ENCODE results near the gene TBXAS1. TPM values are rescaled to one million over a fixed set of nuclear protein-coding genes. Genes with fewer than 3 reads are reported as not detected.

Gene TBXAS1
- total and polyA plus RNA-seq, 2 experiments from 2014 or later = 1.3 TPM; not detected in 1

DNA sequence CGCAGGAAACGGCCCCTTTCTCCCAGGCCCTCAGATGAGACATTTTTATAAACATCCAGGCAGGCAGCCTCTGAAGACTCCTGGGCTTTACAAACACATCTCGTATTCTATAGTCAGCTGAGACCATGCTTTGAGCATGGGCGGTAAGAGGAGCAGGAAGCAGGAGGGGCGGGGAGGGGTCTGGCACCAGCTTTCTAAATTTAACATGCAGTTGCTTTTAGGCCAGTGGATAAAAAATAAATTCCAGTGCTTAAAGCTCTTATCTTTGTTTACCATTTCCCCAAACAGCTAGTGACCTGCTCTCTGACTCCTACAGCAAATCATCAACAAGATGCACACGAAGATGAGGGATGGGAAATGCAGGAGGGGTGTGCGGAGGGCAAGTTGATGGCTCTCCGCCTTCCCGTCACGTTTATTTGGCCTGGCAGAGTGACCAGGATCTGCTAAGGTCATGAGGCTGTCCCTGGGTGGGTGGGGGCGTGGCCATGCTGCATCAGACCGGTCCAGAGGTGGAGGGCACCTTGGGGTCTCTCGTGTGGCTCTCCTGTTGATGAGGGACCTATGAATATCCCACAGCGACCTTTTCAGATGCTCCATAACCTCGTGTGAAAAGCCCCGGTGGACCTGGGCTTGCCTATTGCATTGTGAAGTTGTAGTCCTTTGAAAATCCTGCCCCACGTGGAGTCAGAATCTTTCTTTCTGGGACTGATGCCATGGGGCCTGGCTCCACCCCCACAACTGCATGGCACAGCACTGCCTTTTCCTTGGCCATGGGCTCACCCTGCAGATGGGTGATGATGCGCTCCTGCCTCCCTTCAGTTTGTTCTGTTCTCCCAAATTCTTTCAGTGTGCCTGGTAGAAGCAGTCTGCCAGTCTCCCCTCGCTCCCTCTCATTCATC, 166.2 kb downstream of the TBXAS1 start:
- Mint-ChIP-seq H3K9me3 (no peaks in the 10 kb centered on the region), H3K27ac (no peak overlapping the region), H3K4me1 (peaks cover under 1% of the 10 kb centered on the region; the same call in 2 of the 3 replicates), H3K27me3 (ENCODE audit: insufficient read depth, low read depth, poor library complexity) (peaks cover 6% of the 10 kb centered on the region), H3K36me3 (ENCODE audit: low read depth) (no peaks in the 10 kb centered on the region), H3K4me3 (no peak overlapping the region)
- Histone ChIP-seq H2AFZ (peak overlapping the region; percentile 81; the same call in 1 of the 2 replicates), H3K9me2 (ENCODE audit: insufficient read depth) (no peaks in the 10 kb centered on the region), H4K20me1 (replicated peaks; ENCODE audit: insufficient read depth) (no peaks in the 10 kb centered on the region), H3K79me2 (replicated peaks; ENCODE audit: insufficient read depth) (no peaks in the 10 kb centered on the region), H3K36me3 (ENCODE audit: insufficient read depth) (no peaks in the 10 kb centered on the region), H3K27ac (ENCODE audit: low read depth) (no peak overlapping the region), H3K27me3 (ENCODE audit: insufficient read depth) (no peaks in the 10 kb centered on the region), H3K4me3 (no peak overlapping the region), H3K4me1 (ENCODE audit: insufficient read depth) (no peaks in the 10 kb centered on the region), H3F3A (replicated peaks; ENCODE audit: low read depth) (no peaks in the 10 kb centered on the region), H3K4me2 (no peak overlapping the region)
- no peak for ATAC-seq
- no peak for DNase-seq (ENCODE audit: low spot score)
- TF ChIP-seq EZH2phosphoT487 (IDR thresholded peaks at IDR 0.05; ENCODE audit: unreplicated experiment) (no peak), ZNF114 (CRISPR knock-in tag; IDR thresholded peaks at IDR 0.05) (no peak), JUNB (IDR thresholded peaks at IDR 0.05; ENCODE audit: unreplicated experiment) (no peak), STAT1 (IDR thresholded peaks at IDR 0.05; ENCODE audit: unreplicated experiment) (no peak), ZNF331 (CRISPR knock-in tag; IDR thresholded peaks at IDR 0.05; ENCODE audit: low read depth) (no peak), EZH2 (IDR thresholded peaks at IDR 0.05; ENCODE audit: low read depth, unreplicated experiment) (no peak), NANOG (IDR thresholded peaks at IDR 0.05; ENCODE audit: borderline replicate concordance) (no peak), POLR2AphosphoS5 (IDR thresholded peaks at IDR 0.05; ENCODE audit: low read depth) (no peak), CREB1 (CRISPR knock-in tag; IDR thresholded peaks at IDR 0.05; ENCODE audit: low read depth) (no peak)
- TF ChIP-seq, protein P1, sequence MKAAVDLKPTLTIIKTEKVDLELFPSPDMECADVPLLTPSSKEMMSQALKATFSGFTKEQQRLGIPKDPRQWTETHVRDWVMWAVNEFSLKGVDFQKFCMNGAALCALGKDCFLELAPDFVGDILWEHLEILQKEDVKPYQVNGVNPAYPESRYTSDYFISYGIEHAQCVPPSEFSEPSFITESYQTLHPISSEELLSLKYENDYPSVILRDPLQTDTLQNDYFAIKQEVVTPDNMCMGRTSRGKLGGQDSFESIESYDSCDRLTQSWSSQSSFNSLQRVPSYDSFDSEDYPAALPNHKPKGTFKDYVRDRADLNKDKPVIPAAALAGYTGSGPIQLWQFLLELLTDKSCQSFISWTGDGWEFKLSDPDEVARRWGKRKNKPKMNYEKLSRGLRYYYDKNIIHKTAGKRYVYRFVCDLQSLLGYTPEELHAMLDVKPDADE (IDR thresholded peaks at IDR 0.05) = no peak
- TF ChIP-seq, protein P2, sequence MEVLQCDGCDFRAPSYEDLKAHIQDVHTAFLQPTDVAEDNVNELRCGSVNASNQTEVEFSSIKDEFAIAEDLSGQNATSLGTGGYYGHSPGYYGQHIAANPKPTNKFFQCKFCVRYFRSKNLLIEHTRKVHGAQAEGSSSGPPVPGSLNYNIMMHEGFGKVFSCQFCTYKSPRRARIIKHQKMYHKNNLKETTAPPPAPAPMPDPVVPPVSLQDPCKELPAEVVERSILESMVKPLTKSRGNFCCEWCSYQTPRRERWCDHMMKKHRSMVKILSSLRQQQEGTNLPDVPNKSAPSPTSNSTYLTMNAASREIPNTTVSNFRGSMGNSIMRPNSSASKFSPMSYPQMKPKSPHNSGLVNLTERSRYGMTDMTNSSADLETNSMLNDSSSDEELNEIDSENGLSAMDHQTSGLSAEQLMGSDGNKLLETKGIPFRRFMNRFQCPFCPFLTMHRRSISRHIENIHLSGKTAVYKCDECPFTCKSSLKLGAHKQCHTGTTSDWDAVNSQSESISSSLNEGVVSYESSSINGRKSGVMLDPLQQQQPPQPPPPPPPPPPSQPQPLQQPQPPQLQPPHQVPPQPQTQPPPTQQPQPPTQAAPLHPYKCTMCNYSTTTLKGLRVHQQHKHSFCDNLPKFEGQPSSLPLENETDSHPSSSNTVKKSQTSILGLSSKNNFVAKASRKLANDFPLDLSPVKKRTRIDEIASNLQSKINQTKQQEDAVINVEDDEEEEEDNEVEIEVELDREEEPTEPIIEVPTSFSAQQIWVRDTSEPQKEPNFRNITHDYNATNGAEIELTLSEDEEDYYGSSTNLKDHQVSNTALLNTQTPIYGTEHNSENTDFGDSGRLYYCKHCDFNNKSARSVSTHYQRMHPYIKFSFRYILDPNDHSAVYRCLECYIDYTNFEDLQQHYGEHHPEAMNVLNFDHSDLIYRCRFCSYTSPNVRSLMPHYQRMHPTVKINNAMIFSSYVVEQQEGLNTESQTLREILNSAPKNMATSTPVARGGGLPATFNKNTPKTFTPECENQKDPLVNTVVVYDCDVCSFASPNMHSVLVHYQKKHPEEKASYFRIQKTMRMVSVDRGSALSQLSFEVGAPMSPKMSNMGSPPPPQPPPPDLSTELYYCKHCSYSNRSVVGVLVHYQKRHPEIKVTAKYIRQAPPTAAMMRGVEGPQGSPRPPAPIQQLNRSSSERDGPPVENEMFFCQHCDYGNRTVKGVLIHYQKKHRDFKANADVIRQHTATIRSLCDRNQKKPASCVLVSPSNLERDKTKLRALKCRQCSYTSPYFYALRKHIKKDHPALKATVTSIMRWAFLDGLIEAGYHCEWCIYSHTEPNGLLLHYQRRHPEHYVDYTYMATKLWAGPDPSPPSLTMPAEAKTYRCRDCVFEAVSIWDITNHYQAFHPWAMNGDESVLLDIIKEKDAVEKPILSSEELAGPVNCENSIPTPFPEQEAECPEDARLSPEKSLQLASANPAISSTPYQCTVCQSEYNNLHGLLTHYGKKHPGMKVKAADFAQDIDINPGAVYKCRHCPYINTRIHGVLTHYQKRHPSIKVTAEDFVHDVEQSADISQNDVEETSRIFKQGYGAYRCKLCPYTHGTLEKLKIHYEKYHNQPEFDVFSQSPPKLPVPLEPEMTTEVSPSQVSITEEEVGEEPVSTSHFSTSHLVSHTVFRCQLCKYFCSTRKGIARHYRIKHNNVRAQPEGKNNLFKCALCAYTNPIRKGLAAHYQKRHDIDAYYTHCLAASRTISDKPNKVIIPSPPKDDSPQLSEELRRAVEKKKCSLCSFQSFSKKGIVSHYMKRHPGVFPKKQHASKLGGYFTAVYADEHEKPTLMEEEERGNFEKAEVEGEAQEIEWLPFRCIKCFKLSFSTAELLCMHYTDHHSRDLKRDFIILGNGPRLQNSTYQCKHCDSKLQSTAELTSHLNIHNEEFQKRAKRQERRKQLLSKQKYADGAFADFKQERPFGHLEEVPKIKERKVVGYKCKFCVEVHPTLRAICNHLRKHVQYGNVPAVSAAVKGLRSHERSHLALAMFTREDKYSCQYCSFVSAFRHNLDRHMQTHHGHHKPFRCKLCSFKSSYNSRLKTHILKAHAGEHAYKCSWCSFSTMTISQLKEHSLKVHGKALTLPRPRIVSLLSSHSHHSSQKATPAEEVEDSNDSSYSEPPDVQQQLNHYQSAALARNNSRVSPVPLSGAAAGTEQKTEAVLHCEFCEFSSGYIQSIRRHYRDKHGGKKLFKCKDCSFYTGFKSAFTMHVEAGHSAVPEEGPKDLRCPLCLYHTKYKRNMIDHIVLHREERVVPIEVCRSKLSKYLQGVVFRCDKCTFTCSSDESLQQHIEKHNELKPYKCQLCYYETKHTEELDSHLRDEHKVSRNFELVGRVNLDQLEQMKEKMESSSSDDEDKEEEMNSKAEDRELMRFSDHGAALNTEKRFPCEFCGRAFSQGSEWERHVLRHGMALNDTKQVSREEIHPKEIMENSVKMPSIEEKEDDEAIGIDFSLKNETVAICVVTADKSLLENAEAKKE (CRISPR knock-in tag; IDR thresholded peaks at IDR 0.05) = no peak
- TF ChIP-seq, protein P3, sequence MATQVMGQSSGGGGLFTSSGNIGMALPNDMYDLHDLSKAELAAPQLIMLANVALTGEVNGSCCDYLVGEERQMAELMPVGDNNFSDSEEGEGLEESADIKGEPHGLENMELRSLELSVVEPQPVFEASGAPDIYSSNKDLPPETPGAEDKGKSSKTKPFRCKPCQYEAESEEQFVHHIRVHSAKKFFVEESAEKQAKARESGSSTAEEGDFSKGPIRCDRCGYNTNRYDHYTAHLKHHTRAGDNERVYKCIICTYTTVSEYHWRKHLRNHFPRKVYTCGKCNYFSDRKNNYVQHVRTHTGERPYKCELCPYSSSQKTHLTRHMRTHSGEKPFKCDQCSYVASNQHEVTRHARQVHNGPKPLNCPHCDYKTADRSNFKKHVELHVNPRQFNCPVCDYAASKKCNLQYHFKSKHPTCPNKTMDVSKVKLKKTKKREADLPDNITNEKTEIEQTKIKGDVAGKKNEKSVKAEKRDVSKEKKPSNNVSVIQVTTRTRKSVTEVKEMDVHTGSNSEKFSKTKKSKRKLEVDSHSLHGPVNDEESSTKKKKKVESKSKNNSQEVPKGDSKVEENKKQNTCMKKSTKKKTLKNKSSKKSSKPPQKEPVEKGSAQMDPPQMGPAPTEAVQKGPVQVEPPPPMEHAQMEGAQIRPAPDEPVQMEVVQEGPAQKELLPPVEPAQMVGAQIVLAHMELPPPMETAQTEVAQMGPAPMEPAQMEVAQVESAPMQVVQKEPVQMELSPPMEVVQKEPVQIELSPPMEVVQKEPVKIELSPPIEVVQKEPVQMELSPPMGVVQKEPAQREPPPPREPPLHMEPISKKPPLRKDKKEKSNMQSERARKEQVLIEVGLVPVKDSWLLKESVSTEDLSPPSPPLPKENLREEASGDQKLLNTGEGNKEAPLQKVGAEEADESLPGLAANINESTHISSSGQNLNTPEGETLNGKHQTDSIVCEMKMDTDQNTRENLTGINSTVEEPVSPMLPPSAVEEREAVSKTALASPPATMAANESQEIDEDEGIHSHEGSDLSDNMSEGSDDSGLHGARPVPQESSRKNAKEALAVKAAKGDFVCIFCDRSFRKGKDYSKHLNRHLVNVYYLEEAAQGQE (IDR thresholded peaks at IDR 0.05; ENCODE audit: unreplicated experiment) = no peak
- TF ChIP-seq, protein P4, sequence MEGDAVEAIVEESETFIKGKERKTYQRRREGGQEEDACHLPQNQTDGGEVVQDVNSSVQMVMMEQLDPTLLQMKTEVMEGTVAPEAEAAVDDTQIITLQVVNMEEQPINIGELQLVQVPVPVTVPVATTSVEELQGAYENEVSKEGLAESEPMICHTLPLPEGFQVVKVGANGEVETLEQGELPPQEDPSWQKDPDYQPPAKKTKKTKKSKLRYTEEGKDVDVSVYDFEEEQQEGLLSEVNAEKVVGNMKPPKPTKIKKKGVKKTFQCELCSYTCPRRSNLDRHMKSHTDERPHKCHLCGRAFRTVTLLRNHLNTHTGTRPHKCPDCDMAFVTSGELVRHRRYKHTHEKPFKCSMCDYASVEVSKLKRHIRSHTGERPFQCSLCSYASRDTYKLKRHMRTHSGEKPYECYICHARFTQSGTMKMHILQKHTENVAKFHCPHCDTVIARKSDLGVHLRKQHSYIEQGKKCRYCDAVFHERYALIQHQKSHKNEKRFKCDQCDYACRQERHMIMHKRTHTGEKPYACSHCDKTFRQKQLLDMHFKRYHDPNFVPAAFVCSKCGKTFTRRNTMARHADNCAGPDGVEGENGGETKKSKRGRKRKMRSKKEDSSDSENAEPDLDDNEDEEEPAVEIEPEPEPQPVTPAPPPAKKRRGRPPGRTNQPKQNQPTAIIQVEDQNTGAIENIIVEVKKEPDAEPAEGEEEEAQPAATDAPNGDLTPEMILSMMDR (conservative IDR thresholded peaks at IDR 0.05; ENCODE audit: low read depth in 2 of 2) = no peak
